Fibroblast of pulmonary artery (primary cell): ENCODE measurements around the gene KRTAP11-1.

ENCODE experiments used
- DNase-seq: peaks from one replicate; pipeline ENCODE4 v3.0.0-alpha.2; 2010; ENCODE audit warnings: low read depth
- H3K4me3 ChIP-seq: replicated peaks from 2 replicates; pipeline ENCODE4 v1.5.1; 2011; ENCODE audit warnings: low read depth, mild to moderate bottlenecking, control low read depth, low read length, moderate library complexity
- CTCF ChIP-seq: IDR thresholded peaks from 2 replicates; pipeline ENCODE4 v1.5.1; 2011; ENCODE audit warnings: mild to moderate bottlenecking, control low read depth, low read length, inconsistent platforms; ENCODE audit errors: missing control alignments

The KRTAP11-1 gene

GRCh38 chr21:30874526-30874925, 6.9 kb downstream of the KRTAP11-1 start:
- no peak for DNase-seq
- TF ChIP-seq CTCF = no peak
- no peak overlapping the region for H3K4me3 ChIP-seq

GRCh38 chr21:30847627-30848500, 33.5 kb downstream of the KRTAP11-1 start:
- no peak for DNase-seq
- H3K4me3 ChIP-seq = no peak overlapping the region

GRCh38 chr21:30842990-30843389, 38.4 kb downstream of the KRTAP11-1 start:
- H3K4me3 ChIP-seq = no peak overlapping the region
- no peak for TF ChIP-seq CTCF
- no peak for DNase-seq

More at GRCh38 chr21:30847627-30848500, 33.5 kb downstream of the KRTAP11-1 start:
- TF ChIP-seq CTCF = no peak

GRCh38 chr21:30839304-30839703, 42.1 kb downstream of the KRTAP11-1 start:
- no peak overlapping the region for H3K4me3 ChIP-seq
- no peak for TF ChIP-seq CTCF
- DNase-seq = peak; percentile 0

- no peak for DNase-seq
- no peak overlapping the region for H3K4me3 ChIP-seq
- no peak for TF ChIP-seq CTCF
Observed at GRCh38 chr21:30838536-30838935, 42.8 kb downstream of the KRTAP11-1 start.

GRCh38 chr21:30831194-30831765, 50.1 kb downstream of the KRTAP11-1 start:
- TF ChIP-seq CTCF = peak; percentile 26
- no peak overlapping the region for H3K4me3 ChIP-seq
- peak; percentile 10 for DNase-seq
